Activated T-cell treated with anti-CD3 and anti-CD28 coated beads, Interleukin-2, amount 50 U/mL, for 4 hours (primary cell): ENCODE results near the gene EGLN3. TPM values are rescaled to one million over a fixed set of nuclear protein-coding genes. Genes with fewer than 3 reads are reported as not detected.

ENCODE experiments used
- ATAC-seq, 2 donors: fragments of 200-7000 bp; cut with Tn5 transposase; one replicate each; pipeline ENCODE4 v1.10.0; 2021
- DNase-seq: peaks from one replicate; pipeline ENCODE4 v3.0.0-alpha.2; 2020
- H3K27me3 Mint-ChIP-seq: one replicate; pipeline ENCODE4 v1.8.0; 2021; ENCODE audit warnings: low read depth, mixed read lengths
- H3K36me3 Mint-ChIP-seq: one replicate; pipeline ENCODE4 v1.8.0; 2022; ENCODE audit warnings: mixed read lengths; ENCODE audit not compliant: insufficient read depth
- H3K4me1 Mint-ChIP-seq: one replicate; pipeline ENCODE4 v1.8.0; 2021; ENCODE audit warnings: low read depth, mixed read lengths
- H3K4me3 Mint-ChIP-seq: one replicate; pipeline ENCODE4 v1.8.0; 2021; ENCODE audit warnings: mild to moderate bottlenecking, moderate library complexity, mixed read lengths
- H3K9me3 Mint-ChIP-seq: one replicate; pipeline ENCODE4 v1.8.0; 2021; ENCODE audit warnings: mixed read lengths
- total RNA-seq, 3 donors: library from RNA; stranded (reverse); gene quantifications; one replicate each; pipeline ENCODE4 v1.2.1, GENCODE V29; 2021

Gene EGLN3
- total RNA-seq, 3 donors from 2014 or later, result 2.0 to 2.8 (median 2.4) TPM

GRCh38 chr14:33952541-33952940 is 1.7 kb upstream of the EGLN3 start:
- Mint-ChIP-seq H3K27me3 (peaks cover 43% of the 10 kb centered on the region), H3K4me3 (no peak overlapping the region), H3K36me3 (no peaks in the 10 kb centered on the region), H3K4me1 (peaks cover 27% of the 10 kb centered on the region), H3K9me3 (no peaks in the 10 kb centered on the region)
- ATAC-seq (no peak), DNase-seq (no peak)

GRCh38 chr14:33951183-33951840 is 438 bp upstream of the EGLN3 start:
- Mint-ChIP-seq H3K9me3 (no peaks in the 10 kb centered on the region), H3K36me3 (no peaks in the 10 kb centered on the region), H3K4me3 (peak overlapping the region; percentile 85), H3K27me3 (peaks cover 43% of the 10 kb centered on the region), H3K4me1 (peaks cover 34% of the 10 kb centered on the region)
- DNase-seq (no peak), ATAC-seq (no peak)

DNA sequence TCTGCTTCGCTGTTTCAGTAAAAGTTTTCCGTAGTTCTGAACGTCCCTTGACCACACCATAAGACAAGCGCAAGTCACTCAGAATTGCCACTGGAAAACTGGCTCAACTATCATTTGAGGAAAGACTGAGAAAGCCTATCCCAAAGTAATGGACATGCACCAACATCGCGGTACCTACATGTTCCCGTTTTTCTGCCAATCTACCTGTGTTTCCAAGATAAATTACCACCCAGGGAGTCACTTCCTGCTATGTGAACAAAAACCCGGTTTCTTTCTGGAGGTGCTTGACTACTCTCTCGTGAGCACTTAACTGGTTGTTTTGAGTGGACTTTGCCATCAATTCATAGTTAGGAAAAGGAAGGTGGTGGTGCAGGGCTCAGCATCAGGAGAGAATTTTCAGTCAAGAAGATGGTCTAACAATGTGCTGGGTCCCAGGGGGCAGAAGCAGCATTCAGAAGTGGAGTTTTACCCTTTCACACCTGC is 1.4 kb downstream of the EGLN3 start:
- DNase-seq, result no peak
- no peak for ATAC-seq
- H3K9me3 Mint-ChIP-seq, result no peaks in the 10 kb centered on the region
- peaks cover 40% of the 10 kb centered on the region for H3K27me3 Mint-ChIP-seq
- peaks cover 34% of the 10 kb centered on the region for H3K4me1 Mint-ChIP-seq
- peak overlapping the region; percentile 85 for H3K4me3 Mint-ChIP-seq
- H3K36me3 Mint-ChIP-seq, result no peaks in the 10 kb centered on the region

DNA sequence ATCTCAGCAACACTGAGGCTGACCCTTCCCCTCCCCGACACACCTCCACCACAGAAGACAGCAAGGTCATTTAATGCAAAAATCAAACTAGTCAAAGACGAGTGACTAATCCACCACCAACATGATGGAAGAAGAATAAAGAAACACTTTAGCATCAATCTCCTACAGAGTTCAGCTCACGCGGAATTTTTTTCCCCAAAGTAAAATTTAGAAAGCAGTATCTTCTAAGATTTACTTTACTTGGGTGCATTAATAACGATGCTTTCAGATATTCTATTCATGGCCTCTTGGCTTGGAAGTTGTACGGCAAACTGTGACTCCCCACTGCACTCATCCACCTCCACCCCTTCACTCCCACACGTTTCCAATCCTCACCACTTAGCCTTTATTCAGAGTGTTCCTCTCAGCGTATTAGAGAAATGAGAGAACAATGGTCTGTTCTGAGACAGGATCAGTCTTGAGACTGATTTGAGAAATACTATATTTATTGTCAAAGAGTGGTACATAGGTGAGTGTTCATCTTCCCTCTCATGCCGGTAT is 1.9 kb downstream of the EGLN3 start:
- Mint-ChIP-seq H3K9me3 (no peaks in the 10 kb centered on the region), H3K4me3 (peak overlapping the region; percentile 85), H3K4me1 (peaks cover 34% of the 10 kb centered on the region), H3K27me3 (peaks cover 38% of the 10 kb centered on the region), H3K36me3 (no peaks in the 10 kb centered on the region)
- DNase-seq, result no peak
- no peak for ATAC-seq

DNA sequence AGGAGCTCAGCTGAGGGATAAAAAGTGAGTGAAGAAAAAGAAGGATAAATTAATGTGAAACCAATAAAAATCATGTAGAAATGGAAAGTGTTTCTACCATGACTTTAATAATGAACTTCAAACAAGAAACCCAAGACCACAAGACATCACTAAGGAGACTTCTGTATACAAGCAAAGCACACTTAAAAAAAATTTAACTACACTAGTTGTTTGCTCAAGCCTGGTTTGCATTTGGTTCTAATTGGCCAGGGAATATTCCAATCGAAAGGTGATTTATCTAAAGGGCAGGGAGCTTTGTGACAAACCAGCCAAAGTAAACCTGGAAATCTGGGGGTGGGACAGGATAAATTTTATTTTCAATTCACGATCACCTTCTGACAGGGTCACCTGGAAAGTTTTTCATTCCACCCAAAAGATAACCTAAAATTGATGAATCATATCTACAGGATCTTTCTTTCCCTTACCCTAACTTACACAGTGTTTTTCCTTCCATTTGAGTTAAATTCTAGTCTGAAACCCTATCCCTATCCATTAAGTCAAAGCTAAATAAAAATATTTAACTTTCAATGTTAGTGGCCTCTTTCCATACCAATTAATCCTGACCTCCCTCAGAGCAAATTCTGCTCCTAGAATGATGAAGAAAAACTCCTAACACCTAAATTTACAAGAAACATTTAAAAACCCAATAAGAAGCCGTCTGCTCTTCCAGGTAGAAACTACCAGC is 2.6 kb downstream of the EGLN3 start:
- peak overlapping the region; percentile 85 for H3K4me3 Mint-ChIP-seq
- ATAC-seq, result no peak
- H3K27me3 Mint-ChIP-seq, result peaks cover 34% of the 10 kb centered on the region
- H3K4me1 Mint-ChIP-seq, result peaks cover 34% of the 10 kb centered on the region
- H3K9me3 Mint-ChIP-seq, result no peaks in the 10 kb centered on the region
- no peaks in the 10 kb centered on the region for H3K36me3 Mint-ChIP-seq
- no peak for DNase-seq

DNA sequence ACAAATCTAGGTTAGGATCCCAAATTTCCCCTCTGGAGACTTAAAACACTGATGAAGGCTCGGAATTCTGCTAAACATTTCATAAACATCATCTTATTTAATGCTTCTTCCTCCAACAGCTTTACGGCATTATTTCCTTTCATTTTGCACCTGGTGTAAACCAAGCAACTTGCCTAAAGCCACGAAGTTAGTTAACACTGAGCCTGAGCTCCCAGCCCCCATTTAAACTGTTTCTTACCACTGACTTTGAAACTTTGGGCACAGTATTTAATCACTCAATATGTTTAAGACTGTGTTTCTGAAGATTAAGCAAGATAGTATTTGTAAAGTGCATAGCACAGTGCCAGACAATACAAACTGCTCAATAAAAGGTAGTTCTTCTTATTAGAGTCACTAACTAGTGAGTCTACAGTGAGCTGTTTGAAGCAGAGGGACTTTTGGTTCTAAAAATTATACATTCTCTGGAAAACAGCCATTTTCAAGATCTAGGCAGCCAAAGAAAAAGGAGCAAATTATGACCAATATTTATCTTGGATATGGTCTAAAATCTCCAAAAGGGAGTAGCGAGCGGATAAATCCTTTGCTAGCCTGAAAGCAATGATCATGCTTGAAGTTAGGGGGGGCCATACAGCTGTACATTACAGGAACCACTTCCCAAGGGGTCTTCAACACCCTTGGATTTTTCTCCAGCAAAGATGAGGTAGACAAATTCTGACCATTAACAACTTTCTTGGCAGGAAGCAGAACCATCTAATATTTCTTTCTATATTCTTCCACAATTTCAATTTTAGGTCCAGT is 4.0 kb downstream of the EGLN3 start:
- Mint-ChIP-seq H3K27me3 (peaks cover 25% of the 10 kb centered on the region), H3K36me3 (no peaks in the 10 kb centered on the region), H3K9me3 (no peaks in the 10 kb centered on the region), H3K4me1 (peaks cover 34% of the 10 kb centered on the region), H3K4me3 (peak overlapping the region; percentile 49)
- ATAC-seq, result no peak
- no peak for DNase-seq

DNA sequence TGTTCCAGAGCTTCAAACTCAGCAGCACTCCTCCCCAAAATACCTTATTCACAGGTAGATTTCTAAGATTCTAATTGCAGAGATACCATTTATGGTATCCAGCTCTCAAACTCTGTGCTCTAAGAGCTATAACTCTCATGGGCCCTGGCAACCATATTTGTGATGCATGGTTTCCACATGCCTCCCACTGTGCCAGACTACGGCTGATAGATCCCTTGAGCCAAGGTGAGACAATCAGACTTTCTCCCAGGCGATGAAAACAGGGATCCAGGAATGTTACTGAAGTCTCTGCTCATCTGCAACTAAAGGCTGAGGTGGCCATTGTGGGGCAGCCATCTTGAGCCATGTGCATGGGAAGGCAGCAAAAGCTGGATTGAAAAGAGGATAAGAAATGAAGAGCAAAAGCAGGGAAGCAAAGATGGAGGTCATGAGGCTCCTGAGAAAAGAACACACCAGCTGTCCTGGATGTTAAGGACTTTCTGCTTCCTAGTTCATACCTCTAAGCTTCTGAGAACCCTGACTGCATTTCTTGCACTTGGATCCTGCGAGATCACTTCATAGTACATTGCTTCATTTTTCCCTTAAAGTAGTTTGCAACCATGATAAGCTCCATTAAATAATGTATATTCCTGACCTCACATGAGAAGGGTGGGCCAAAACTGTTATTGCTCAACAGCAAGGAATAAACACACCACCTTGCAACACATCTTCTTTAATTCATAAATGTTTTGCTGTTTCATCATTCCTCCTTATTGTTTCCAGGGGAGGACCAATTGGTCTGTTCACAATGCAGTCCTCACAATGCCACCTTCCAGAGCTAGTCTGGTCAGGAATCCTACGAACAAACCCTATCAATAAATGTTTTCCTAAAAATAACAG is 5.4 kb downstream of the EGLN3 start:
- Mint-ChIP-seq H3K9me3 (no peaks in the 10 kb centered on the region), H3K4me1 (peaks cover 24% of the 10 kb centered on the region), H3K4me3 (no peak overlapping the region), H3K27me3 (peaks cover 15% of the 10 kb centered on the region), H3K36me3 (no peaks in the 10 kb centered on the region)
- no peak for DNase-seq
- no peak for ATAC-seq

- Mint-ChIP-seq H3K36me3 (no peaks in the 10 kb centered on the region), H3K27me3 (no peaks in the 10 kb centered on the region), H3K9me3 (no peaks in the 10 kb centered on the region), H3K4me1 (peaks cover 7% of the 10 kb centered on the region), H3K4me3 (no peak overlapping the region)
- ATAC-seq, result no peak
- no peak for DNase-seq
Measured at GRCh38 chr14:33943096-33943883, 7.6 kb downstream of the EGLN3 start.

GRCh38 chr14:33941718-33942117 is 9.2 kb downstream of the EGLN3 start:
- Mint-ChIP-seq H3K36me3 (no peaks in the 10 kb centered on the region), H3K9me3 (no peaks in the 10 kb centered on the region), H3K4me3 (no peak overlapping the region), H3K4me1 (peaks cover 2% of the 10 kb centered on the region), H3K27me3 (no peaks in the 10 kb centered on the region)
- ATAC-seq, result no peak
- no peak for DNase-seq

DNA sequence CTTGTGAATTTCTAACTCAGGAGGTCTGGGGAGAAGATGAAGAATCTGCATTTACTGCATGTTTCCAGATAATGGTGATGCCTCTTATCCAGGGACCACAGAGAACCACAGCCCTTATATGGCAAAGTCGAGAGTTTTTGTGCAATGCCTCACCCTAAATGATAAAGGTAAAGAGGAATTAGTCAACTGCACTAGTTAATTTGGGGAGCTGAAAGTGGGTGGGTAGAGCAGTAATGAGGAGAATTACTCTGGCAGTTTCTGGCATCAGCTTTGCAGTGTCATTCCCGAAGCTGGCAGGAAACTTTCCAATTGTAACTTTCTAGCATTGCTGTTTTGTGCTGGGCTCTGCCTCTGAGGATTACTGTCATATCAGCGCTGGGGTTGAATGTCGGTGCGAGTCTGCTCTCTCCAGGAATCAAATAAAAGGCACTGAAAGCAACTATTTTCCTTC is 10.3 kb downstream of the EGLN3 start:
- ATAC-seq, result no peak
- H3K9me3 Mint-ChIP-seq, result no peaks in the 10 kb centered on the region

DNA sequence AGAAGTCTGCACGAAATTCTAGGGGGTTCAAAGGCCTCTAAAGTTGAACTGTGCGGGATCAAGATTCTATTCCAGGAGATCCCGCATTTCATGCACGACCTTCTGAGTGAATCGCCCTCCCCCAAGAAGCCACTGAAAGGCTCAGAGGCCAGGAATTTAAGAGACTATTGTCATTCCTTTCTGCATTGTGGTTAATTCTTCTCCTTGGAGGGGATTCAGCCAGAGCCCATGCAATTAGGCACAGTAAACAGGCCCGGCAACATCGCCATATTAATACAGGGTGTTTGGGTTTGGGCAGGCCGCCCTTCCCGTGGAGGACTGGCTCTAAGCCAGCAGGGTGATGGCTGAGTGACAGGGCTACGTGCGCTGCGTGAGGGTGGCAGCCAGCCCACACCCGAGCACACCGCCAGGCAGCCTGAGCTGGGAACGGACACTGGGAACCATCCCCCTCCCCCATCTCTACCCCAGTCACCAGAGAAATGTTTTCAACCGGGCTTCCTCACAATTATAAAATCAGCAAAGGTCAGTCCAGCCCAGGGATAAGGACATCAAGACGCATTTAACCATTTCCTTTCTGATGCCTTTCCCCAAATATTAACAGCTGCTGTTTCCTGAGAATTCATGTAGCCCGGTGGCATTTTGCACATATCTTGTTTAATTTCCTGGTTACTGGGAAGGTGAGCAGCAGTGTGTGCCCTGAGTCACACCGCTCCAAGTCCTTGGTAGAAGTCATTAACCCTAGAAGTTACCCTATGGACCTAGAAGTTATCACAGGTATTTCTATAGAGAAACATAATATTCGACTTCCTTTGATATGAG is 12.5 kb downstream of the EGLN3 start:
- no peaks in the 10 kb centered on the region for H3K4me1 Mint-ChIP-seq
- DNase-seq (no peak), ATAC-seq (no peak)
- H3K27me3 Mint-ChIP-seq, result no peaks in the 10 kb centered on the region
- no peak overlapping the region for H3K4me3 Mint-ChIP-seq
- H3K36me3 Mint-ChIP-seq, result no peaks in the 10 kb centered on the region
- no peaks in the 10 kb centered on the region for H3K9me3 Mint-ChIP-seq

More for the DNA sequence above, 10.3 kb downstream of the EGLN3 start:
- Mint-ChIP-seq H3K36me3 (no peaks in the 10 kb centered on the region), H3K4me3 (no peak overlapping the region), H3K4me1 (no peaks in the 10 kb centered on the region), H3K27me3 (no peaks in the 10 kb centered on the region)
- DNase-seq, result no peak

DNA sequence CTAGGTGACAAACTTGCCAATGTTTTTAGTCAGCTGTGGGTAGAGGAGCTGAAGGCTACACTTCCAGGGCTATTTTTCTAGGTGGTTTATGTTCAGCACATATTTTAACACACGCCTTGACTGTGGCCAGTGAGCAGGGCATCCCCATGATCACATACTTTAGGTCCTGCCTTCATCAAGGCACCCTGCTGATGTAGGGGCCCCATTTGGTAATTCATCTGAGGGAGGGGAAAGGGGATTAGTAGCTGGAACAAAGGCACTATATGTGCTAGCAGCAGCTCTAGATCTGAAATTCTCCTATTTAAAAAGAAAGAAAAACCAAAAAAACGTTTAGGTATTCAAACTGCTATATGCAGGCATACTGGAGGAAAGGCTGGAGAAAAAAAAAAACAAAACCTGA is 14.5 kb downstream of the EGLN3 start:
- ATAC-seq (no peak), DNase-seq (no peak)
- Mint-ChIP-seq H3K4me1 (no peaks in the 10 kb centered on the region), H3K36me3 (no peaks in the 10 kb centered on the region), H3K9me3 (no peaks in the 10 kb centered on the region), H3K4me3 (no peak overlapping the region), H3K27me3 (no peaks in the 10 kb centered on the region)
